Keratinocyte (primary cell): ENCODE results near the gene NEUROG1.

Experiments used
- EZH2 ChIP-seq: IDR thresholded peaks from one replicate; pipeline ENCODE4 v1.6.1; 2012; ENCODE audit warnings: inconsistent platforms, mild to moderate bottlenecking, low read length, moderate library complexity
- TF ChIP-seq, protein P1 (sequence below), 3 experiments: IDR thresholded peaks in 1 of 3; conservative IDR thresholded peaks in 1 of 3; optimal IDR thresholded peaks in 1 of 3; 2 replicates in 2 of 3; 3 replicates in 1 of 3; pipeline versions ENCODE3 to v1.5.1; 2011; ENCODE audit warnings: low read length in 3 of 3, mild to moderate bottlenecking in 3 of 3, moderate library complexity in 2 of 3, control low read depth in 1 of 3, inconsistent platforms in 1 of 3; ENCODE audit not compliant: insufficient read depth in 2 of 3; ENCODE audit errors: extremely low read depth in 1 of 3

DNA sequence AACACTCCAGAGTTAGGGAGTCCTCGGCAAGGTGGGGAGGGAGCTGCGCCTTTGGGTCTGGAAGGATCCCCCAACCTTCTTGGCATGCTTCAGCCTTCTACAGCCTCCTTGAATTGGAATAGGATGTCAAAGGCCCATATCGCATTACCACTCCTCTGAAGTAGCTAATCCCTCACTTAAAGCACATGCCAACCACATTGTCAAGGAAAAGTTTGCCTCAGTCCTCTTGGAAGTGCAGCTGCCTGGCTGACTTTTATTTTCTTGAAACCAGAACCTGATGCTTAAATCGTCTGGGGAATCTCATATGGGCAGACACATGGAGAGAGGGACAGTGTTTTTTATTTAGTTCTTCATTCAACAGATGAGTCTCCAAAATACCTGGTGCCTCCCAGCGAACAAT lies 28.6 kb upstream of the NEUROG1 start:
- TF ChIP-seq, protein P1, sequence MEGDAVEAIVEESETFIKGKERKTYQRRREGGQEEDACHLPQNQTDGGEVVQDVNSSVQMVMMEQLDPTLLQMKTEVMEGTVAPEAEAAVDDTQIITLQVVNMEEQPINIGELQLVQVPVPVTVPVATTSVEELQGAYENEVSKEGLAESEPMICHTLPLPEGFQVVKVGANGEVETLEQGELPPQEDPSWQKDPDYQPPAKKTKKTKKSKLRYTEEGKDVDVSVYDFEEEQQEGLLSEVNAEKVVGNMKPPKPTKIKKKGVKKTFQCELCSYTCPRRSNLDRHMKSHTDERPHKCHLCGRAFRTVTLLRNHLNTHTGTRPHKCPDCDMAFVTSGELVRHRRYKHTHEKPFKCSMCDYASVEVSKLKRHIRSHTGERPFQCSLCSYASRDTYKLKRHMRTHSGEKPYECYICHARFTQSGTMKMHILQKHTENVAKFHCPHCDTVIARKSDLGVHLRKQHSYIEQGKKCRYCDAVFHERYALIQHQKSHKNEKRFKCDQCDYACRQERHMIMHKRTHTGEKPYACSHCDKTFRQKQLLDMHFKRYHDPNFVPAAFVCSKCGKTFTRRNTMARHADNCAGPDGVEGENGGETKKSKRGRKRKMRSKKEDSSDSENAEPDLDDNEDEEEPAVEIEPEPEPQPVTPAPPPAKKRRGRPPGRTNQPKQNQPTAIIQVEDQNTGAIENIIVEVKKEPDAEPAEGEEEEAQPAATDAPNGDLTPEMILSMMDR (optimal IDR thresholded peaks at IDR 0.05 in 1 of 3, IDR thresholded peaks at IDR 0.05 in 1 of 3, conservative IDR thresholded peaks at IDR 0.05 in 1 of 3; ENCODE audit: extremely low read depth in 1 of 3, insufficient read depth in 2 of 3, low read length in 3 of 3), result no peak
- TF ChIP-seq EZH2, result no peak
